ENCODE measurements around the gene FGF2. TPM values are rescaled to one million over a fixed set of nuclear protein-coding genes. Genes with fewer than 3 reads are reported as not detected.

Gene FGF2
- total and polyA plus RNA-seq, 2 donors (not counting 1 experiment from before 2014, with no cell fraction given): 0.13 TPM; not detected in 1

DNA sequence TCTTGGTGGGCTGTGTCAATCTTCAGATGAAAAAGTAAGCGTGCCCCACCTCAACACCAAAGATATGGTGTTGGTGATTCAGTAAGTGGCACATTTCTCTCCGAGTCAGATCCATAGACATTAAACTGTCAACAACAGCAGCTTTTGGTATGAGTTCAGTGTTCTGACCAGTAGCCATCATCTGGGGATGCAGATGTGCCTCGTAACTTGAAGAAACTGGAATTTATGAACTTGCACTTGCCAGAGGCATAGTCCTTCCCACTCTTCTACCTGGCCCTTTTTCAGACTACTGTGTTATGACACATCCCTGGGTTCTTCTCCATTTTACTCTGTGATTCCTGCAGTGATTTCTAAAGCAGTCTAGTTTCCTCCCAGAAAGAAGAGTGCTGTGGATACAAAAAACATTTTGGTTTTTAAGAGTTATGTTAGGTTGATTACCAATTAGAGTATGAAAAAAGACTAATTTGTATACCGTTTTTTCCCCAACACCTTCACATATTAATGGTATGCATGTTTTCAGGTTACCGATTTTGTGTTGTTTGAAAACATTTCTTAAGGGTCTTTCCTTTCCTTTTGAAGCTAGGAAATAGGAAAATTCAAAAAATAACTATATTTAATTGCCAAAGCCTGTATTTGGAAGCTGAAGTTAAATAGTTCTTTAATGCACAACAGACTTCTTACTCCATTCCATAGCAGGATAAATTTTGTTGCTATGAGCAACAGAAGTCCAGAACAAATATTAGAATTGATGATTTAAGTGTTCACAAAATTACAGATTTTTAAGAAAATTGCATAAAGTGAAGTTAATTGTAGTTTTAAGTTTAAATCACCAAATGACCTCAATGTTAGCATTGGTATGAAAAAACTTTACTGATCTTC lies 56.5 kb downstream of the FGF2 start:
- no peaks in the 10 kb centered on the region for H3K79me2 ChIP-seq (ENCODE audit: control insufficient read depth, insufficient read depth, low read length)
- POLR2A ChIA-PET: no interaction called here

More for the DNA sequence above, 56.5 kb downstream of the FGF2 start:
- Histone ChIP-seq H3K27ac (ENCODE audit: low read length in 2 of 2) (no peak overlapping the region), H3K9me3 (ENCODE audit: control extremely low read depth in 1 of 3, control insufficient read depth in 2 of 3, insufficient read depth in 1 of 3, low read length in 2 of 3) (peaks cover 0 to 10% (median 0%) of the 10 kb centered on the region in 3 donors), H3K4me1 (ENCODE audit: control insufficient read depth in 2 of 2, insufficient read depth in 2 of 2, low read length in 2 of 2) (no peaks in the 10 kb centered on the region), H4K20me1 (ENCODE audit: control insufficient read depth, insufficient read depth, low read length, poor library complexity, severe bottlenecking) (no peaks in the 10 kb centered on the region), H3K4me2 (replicated peaks; ENCODE audit: low read depth, low read length, poor library complexity, severe bottlenecking) (no peak overlapping the region), H3K9ac (ENCODE audit: low read length) (no peak overlapping the region), H2AFZ (ENCODE audit: insufficient read depth, low read depth, low read length, poor library complexity, severe bottlenecking) (no peak overlapping the region), H3K4me3 (ENCODE audit: control extremely low read depth in 1 of 5, extremely low read depth in 1 of 5, insufficient read depth in 1 of 5, low read depth in 2 of 5, low read length in 4 of 5) (no peak overlapping the region), H3K27me3 (replicated peaks in 1 of 4; ENCODE audit: control extremely low read depth in 1 of 4, control insufficient read depth in 3 of 4, insufficient read depth in 4 of 4, low read length in 3 of 4) (peaks cover 0 to 3% (median 0%) of the 10 kb centered on the region in 4 experiments), H3K36me3 (replicated peaks in 1 of 2; ENCODE audit: control extremely low read depth in 1 of 2, control insufficient read depth in 1 of 2, extremely low read depth in 1 of 2, insufficient read depth in 2 of 2, low read length in 1 of 2) (no peaks in the 10 kb centered on the region)
- ATAC-seq (ENCODE audit: low read depth) (no peak), DNase-seq (no peak)
- CTCF ChIA-PET: no interaction called here
- Mint-ChIP-seq H3K27ac (no peak overlapping the region), H3K4me3 (no peak overlapping the region), H3K4me1 (no peaks in the 10 kb centered on the region), H3K9me3 (ENCODE audit: insufficient read depth) (peaks cover 5% of the 10 kb centered on the region), H3K27me3 (peaks cover 9% of the 10 kb centered on the region)
- no peak for TF ChIP-seq EZH2 (IDR thresholded peaks at IDR 0.05; ENCODE audit: borderline replicate concordance, insufficient read depth, low read depth, low read length, poor library complexity, severe bottlenecking)
- TF ChIP-seq, protein P1, sequence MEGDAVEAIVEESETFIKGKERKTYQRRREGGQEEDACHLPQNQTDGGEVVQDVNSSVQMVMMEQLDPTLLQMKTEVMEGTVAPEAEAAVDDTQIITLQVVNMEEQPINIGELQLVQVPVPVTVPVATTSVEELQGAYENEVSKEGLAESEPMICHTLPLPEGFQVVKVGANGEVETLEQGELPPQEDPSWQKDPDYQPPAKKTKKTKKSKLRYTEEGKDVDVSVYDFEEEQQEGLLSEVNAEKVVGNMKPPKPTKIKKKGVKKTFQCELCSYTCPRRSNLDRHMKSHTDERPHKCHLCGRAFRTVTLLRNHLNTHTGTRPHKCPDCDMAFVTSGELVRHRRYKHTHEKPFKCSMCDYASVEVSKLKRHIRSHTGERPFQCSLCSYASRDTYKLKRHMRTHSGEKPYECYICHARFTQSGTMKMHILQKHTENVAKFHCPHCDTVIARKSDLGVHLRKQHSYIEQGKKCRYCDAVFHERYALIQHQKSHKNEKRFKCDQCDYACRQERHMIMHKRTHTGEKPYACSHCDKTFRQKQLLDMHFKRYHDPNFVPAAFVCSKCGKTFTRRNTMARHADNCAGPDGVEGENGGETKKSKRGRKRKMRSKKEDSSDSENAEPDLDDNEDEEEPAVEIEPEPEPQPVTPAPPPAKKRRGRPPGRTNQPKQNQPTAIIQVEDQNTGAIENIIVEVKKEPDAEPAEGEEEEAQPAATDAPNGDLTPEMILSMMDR (IDR thresholded peaks at IDR 0.05): no peak
- intact Hi-C loops (cut with micrococcal nuclease): loop anchor here (10.0 kb wide), 1 partner anchor 78 kb away; no protein-coding TSS in a partner anchor
- 100% methylated on average over 1 of the region's 5 CpGs for WGBS (ENCODE audit: insufficient coverage)
